Smooth muscle cell (in vitro differentiated cells): ENCODE results near the gene TRMU. TPM values are rescaled to one million over a fixed set of nuclear protein-coding genes. Genes with fewer than 3 reads are reported as not detected.

Experiments
- DNase-seq: peaks from one replicate; lab custom pipeline; 2025; ENCODE audit not compliant: unreplicated experiment; lab: John Stamatoyannopoulos, UW
- H2AFZ ChIP-seq: fragments of 200-600 bp; sonication (generic); 2 replicates; pipeline ENCODE4 v1.6.0; 2016; ENCODE audit warnings: antibody characterized with exemption, low read depth, mild to moderate bottlenecking
- H3F3A ChIP-seq: fragments of 200-600 bp; sonication (generic); 2 replicates; pipeline ENCODE4 v1.6.0; 2017; ENCODE audit warnings: antibody characterized with exemption, low read depth
- H3K27ac ChIP-seq: fragments of 200-600 bp; sonication (generic); 2 replicates; pipeline ENCODE4 v1.5.1; 2016; ENCODE audit warnings: low read depth, mild to moderate bottlenecking
- H3K27me3 ChIP-seq: fragments of 200-600 bp; sonication (generic); 2 replicates; pipeline ENCODE4 v1.6.1; 2016; ENCODE audit warnings: low read depth, mild to moderate bottlenecking
- H3K36me3 ChIP-seq: fragments of 200-600 bp; sonication (generic); 2 replicates; pipeline ENCODE4 v1.5.1; 2016; ENCODE audit warnings: low read depth
- H3K4me1 ChIP-seq: fragments of 200-600 bp; sonication (generic); 2 replicates; pipeline ENCODE4 v1.5.1; 2016; ENCODE audit warnings: low read depth
- H3K4me2 ChIP-seq: fragments of 200-600 bp; sonication (generic); 2 replicates; pipeline ENCODE4 v1.6.0; 2016; ENCODE audit warnings: mild to moderate bottlenecking
- H3K4me3 ChIP-seq: fragments of 200-600 bp; sonication (generic); 2 replicates; pipeline ENCODE4 v1.5.1; 2016; ENCODE audit warnings: mild to moderate bottlenecking
- H3K79me2 ChIP-seq: fragments of 200-600 bp; sonication (generic); 2 replicates; pipeline ENCODE4 v1.6.0; 2016; ENCODE audit warnings: low read depth, mild to moderate bottlenecking
- H3K9ac ChIP-seq: fragments of 200-600 bp; sonication (generic); 2 replicates; pipeline ENCODE4 v1.6.0; 2016; ENCODE audit warnings: low read depth
- H3K9me3 ChIP-seq: fragments of 200-600 bp; sonication (generic); replicated peaks from 2 replicates; pipeline ENCODE4 v1.5.1; 2016; ENCODE audit warnings: low read depth
- H4K20me1 ChIP-seq: fragments of 200-600 bp; sonication (generic); 2 replicates; pipeline ENCODE4 v1.6.0; 2016; ENCODE audit warnings: low read depth
- CTCF ChIP-seq: fragments of 200-600 bp; sonication (generic); IDR thresholded peaks from 2 replicates; pipeline ENCODE4 v1.5.1; 2017; ENCODE audit warnings: borderline replicate concordance, mild to moderate bottlenecking, antibody characterized with exemption; ENCODE audit not compliant: insufficient read depth, poor library complexity, severe bottlenecking
- WGBS: methylation state at CpG from one replicate; pipeline ENCODE4 v1.1.7; 2016; ENCODE audit warnings: low lambda C conversion rate; 5-methylcytosine and 5-hydroxymethylcytosine counted together
- polyA plus RNA-seq: library from polyadenylated mRNA; unstranded; fragments of >200 nt; fragmentation: Nextera tagmentation; extraction: Ambion mirVana; gene quantifications from 2 replicates; pipeline ENCODE4 v1.2.1, GENCODE V29; 2016
- total RNA-seq: library from RNA; depleted of rRNA; stranded (reverse); fragments of >200 nt; gene quantifications from 2 replicates; pipeline ENCODE4 v1.2.3, GENCODE V29; 2014

The TRMU gene
- total and polyA plus RNA-seq, 2 experiments from 2014 or later, result 15.8 to 20.5 TPM

- Histone ChIP-seq H3K4me3 (no peak overlapping the region), H3K79me2 (no peaks in the 10 kb centered on the region), H2AFZ (no peak overlapping the region), H3K4me1 (no peaks in the 10 kb centered on the region), H3K9me3 (no peaks in the 10 kb centered on the region), H3K36me3 (no peaks in the 10 kb centered on the region), H3F3A (no peaks in the 10 kb centered on the region), H4K20me1 (no peaks in the 10 kb centered on the region), H3K27me3 (no peaks in the 10 kb centered on the region), H3K9ac (no peak overlapping the region), H3K27ac (no peak overlapping the region), H3K4me2 (no peak overlapping the region)
- DNase-seq, result no peak
- WGBS, result 95% methylated on average over 30 of the region's 30 CpGs
- no peak for TF ChIP-seq CTCF
These were observed 53.6 kb downstream of the TRMU start for GRCh38 chr22:46389081-46389480.

- no peak overlapping the region for H3K9ac ChIP-seq
- H3K9me3 ChIP-seq, result no peaks in the 10 kb centered on the region
- no peaks in the 10 kb centered on the region for H3K27me3 ChIP-seq
- DNase-seq, result no peak
- no peak overlapping the region for H3K27ac ChIP-seq
- no peaks in the 10 kb centered on the region for H3F3A ChIP-seq
- no peaks in the 10 kb centered on the region for H4K20me1 ChIP-seq
- H3K4me1 ChIP-seq, result no peaks in the 10 kb centered on the region
- H3K4me3 ChIP-seq, result no peak overlapping the region
- no peaks in the 10 kb centered on the region for H3K79me2 ChIP-seq
- H3K4me2 ChIP-seq, result no peak overlapping the region
- WGBS, result 94% methylated on average over 19 of the region's 20 CpGs
- TF ChIP-seq CTCF, result no peak
- H3K36me3 ChIP-seq, result no peaks in the 10 kb centered on the region
- H2AFZ ChIP-seq, result no peak overlapping the region
These were observed 54.7 kb downstream of the TRMU start for GRCh38 chr22:46390105-46390651.

- H3K9ac ChIP-seq, result no peak overlapping the region
- no peaks in the 10 kb centered on the region for H3K4me1 ChIP-seq
- H3F3A ChIP-seq, result no peaks in the 10 kb centered on the region
- no peaks in the 10 kb centered on the region for H3K79me2 ChIP-seq
- no peak for TF ChIP-seq CTCF
- no peak overlapping the region for H2AFZ ChIP-seq
- no peaks in the 10 kb centered on the region for H4K20me1 ChIP-seq
- no peaks in the 10 kb centered on the region for H3K36me3 ChIP-seq
- 73% methylated on average over 32 of the region's 32 CpGs for WGBS
- DNase-seq, result no peak
- H3K9me3 ChIP-seq, result no peaks in the 10 kb centered on the region
- no peak overlapping the region for H3K4me3 ChIP-seq
- no peak overlapping the region for H3K4me2 ChIP-seq
- no peaks in the 10 kb centered on the region for H3K27me3 ChIP-seq
- H3K27ac ChIP-seq, result no peak overlapping the region
These were observed 55.3 kb downstream of the TRMU start for GRCh38 chr22:46390652-46391301.

- TF ChIP-seq CTCF, result no peak
- Histone ChIP-seq H3K27ac (no peak overlapping the region), H3K79me2 (no peaks in the 10 kb centered on the region), H3K9ac (no peak overlapping the region), H3K27me3 (no peaks in the 10 kb centered on the region), H3F3A (no peaks in the 10 kb centered on the region), H3K4me3 (no peak overlapping the region), H3K36me3 (no peaks in the 10 kb centered on the region), H3K9me3 (no peaks in the 10 kb centered on the region), H4K20me1 (no peaks in the 10 kb centered on the region), H3K4me2 (no peak overlapping the region), H3K4me1 (no peaks in the 10 kb centered on the region), H2AFZ (no peak overlapping the region)
- no peak for DNase-seq
- WGBS, result 96% methylated on average over 31 of the region's 36 CpGs
These were observed 56.1 kb downstream of the TRMU start for GRCh38 chr22:46391486-46392136.
